G401.6 (cell line): ENCODE results near the gene THSD4.

ENCODE experiments used
- FAIRE-seq: peaks from 2 replicates; lab custom pipeline; 2012; peaks lifted over from hg19 to GRCh38; lab: Jason Lieb, UNC

The THSD4 gene

DNA sequence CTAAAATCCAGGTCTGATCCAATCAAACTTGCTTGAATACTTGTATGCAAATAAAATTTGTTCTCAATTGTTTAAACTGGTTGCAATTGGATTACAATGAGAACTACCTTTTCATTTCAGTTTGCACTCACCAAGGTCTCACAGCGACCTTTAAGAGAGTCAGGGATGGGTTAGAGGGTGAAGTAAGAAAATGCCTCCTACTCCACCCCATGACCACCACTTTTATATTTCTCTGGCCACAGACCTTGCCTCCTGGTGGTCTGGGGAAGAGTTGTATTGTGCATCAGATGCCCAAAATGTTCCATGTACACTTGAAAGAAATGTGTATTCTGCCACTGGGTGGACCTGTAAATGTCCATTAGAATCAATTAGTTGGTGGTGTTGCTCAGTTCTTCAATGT lies 16.4 kb upstream of the THSD4 start:
- FAIRE-seq = no peak

DNA sequence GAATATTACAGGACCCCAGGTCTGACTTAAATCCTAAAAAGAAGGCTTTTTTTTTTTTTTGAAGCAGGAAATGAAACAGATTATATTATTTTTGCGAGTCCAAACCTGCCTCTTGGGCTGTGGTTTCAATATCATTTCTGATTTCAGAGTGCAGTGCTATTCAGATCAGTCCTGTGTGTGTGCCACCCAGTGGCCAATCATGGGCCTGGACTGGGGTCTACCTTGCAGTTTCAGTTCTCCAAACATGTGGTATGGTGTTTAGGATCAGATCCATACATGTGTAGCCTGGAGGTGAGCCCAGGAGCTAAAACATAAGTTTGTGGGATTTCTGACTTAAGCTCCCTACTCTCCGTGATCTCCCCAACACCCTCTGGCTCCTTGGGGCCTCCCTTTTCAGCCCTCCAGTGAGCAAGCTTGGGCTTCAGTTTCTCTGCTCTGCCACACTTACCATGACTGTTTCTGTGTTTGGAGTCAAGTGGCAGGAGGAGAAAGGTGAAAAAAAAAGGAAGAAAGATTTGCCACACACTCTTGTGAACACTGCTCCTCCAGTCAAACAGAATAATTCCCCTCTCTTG lies 12.1 kb upstream of the THSD4 start:
- FAIRE-seq = no peak

DNA sequence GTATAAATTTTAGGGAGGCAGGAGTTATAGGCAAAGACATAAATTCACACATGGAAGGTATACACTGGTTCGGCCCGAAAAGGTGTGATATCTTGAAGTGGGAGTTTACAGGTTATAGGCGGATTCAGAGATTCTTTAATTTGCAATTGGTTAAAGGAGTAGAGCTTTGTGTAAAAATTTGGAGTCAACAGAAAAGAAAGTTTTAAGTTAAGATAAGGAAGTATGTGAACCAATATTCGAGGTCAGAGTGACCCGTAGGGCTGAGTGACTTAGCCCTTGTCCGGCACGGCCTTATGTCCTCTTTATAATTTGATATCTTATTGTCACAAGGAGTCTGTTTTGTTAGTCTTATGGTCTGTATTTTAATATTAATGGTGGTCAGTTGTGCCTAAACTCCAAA lies 10.6 kb upstream of the THSD4 start:
- FAIRE-seq = no peak

DNA sequence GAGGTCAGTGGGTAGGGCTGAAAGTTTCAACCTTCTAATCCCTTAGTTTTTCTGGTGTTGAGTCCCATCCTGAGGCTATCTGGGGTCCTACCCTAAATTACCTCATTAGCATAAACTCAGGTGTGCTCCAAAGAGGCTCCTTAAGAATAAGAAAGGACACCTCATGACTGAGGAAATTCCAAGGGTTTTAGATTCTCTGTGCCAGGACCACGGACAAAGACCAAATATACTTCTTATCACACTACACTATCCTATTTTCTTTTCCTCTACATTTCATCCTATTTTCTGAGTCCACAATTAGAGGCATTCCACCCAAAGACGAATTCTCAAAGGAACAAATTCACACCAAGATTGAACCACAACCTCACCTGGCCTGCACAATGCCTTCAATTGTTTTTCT lies 9.8 kb upstream of the THSD4 start:
- FAIRE-seq = no peak

DNA sequence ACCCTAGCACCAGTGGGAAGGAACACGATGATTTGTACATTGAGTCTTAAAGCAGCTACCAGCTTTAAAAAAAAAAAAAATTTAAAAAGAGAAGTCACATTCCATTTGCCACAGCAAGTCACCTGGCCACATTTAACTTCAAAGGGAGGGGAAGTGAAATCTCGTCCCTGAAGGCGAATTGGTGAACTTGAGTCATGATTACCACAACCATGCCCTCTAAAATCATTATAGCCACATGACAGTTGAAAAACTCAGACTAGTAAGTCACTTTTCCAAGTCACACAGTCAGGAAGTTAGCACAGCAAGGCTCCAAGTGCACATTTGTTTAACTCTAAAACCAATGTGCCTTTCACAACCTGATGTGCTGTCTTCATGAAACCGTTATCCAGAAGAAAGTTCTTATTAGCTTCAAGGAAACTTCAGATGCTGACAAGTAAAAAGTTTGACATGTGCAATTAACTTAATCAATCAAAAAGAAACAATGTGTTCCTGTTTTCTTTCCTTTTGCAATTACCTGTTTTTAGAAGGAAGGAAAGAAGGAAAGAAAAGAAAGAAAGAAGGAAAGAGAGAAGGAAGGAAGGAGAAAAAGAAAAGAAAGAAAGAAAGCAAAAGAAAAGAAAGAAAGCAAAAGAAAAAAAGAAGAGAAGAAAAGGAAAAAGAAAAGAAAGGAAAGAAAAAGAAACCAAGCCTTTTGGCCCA lies 8.3 kb upstream of the THSD4 start:
- no peak for FAIRE-seq

DNA sequence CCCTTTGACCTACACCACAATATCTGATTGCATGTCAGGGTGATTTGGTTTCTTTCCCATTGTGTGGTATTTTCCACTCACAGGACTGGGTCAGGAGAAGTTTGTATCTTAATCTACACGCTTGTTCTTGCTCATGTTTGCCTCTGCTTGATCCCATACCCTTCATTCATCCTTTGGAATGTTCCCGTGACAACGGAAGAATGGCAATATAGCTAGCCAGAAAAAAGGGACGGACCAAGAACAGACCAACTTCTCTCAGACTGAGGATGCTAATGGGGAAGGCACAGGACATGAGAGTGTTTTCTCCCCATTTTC lies 7.8 kb upstream of the THSD4 start:
- no peak for FAIRE-seq

DNA sequence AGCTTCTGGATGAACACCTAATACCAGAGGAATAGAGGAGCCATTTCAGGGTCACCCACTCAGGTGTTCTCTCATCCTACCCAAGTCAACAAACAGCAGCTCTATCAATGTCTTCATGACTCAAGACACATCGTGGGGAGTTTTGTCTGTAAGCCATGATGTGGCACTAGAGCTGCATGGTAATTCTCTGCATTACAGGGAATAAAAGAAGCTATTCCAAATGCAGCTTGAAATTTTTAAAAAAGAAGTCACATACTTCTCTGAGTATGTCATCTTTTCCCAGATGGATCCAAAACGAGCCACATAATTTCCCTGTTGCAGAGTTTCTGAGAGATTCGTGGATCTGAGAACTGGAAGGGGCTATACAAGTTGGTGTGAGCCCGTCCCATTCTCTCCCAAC lies 6.1 kb upstream of the THSD4 start:
- FAIRE-seq = no peak

DNA sequence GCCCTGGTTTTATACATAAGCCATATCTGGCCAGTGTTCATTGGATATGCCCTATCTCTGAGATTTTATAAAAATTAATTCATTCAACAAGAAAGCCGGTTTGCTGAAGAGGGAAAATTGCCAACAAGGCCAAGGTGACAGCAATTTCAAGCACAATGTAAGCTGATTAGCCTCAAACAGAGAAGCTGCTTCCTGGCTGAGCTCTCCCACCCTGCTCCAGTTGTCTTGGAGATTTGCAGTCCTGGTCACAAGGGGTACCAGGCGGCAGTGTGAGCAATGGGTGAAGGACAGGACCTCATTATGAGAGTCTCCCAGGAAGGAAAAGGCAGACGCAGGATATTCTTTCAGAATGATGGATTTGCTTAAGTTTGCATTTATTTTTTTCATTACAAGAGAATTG lies 5.4 kb upstream of the THSD4 start:
- FAIRE-seq = no peak

DNA sequence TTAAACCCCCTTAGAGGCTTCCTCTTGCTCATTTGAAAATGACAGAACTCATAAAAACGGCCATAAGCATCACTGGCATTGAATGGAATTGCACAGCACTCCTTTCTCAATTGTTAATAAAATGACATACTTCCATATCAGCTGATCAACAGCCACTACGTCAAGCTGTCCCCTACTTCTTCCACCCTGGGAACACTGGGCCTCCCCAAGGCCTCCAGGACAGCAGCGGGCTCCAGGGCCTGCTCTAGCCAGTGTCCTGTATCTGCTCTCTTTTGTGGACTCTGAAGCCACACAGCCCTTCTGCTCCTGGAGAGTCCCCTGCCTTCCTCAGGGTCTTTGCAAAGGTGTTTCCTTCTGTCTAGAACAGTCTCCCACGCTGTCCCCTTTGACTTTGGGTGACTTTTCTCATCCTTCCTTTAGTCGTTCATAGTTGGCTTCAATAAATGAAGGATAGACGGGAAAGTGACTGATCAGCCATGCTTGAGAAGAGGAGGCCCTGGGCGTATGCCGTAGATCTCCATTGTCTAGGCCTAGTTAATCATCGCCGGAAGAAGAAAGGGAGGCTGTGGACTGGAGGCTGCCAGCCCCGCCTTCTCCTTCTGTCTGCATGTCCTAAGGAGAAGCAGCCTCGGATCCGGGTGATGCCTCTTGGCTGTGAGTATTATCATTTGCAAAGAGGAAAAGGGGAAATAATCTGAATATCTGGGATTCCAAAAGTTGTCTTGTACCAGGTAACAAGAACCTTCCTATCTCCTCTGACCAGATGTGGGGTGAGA lies 4.7 kb upstream of the THSD4 start:
- no peak for FAIRE-seq

DNA sequence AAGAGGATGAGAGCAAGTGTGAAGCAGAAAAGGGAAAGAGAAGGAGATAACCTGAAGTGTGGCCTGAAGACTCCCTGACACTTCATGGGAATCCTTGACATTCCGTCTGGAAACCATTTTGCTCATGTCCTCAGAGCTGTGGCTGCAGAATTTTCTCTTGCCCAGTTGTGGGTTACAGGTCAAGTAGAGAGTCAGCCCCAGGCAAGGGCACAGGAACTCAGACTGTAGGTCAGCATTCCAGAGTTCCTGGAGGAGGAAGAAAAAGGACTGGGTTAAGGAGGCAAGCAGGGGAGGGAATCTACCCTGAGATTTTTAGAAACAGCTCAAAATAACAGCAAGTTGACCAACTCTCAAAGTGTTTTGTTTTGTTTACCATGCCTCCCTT lies 4.1 kb upstream of the THSD4 start:
- no peak for FAIRE-seq

DNA sequence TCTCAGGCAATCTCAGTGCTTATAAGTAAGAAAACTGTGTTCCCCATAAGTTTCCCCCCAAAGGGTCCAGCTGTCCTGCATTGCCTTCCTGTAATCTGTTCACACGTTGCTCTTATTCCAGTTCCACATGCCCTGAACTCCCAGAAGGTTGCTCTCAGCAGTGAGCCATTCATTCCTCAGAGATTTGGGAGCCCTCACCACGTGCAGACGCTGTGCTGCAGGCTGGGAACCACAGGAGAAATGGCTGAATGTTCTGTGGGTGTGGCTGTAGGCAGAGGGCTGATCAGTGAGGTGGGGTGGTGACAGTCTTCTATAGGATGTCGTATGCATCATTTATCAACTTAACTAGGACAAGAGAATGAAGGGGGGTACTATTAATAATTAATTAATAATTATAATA lies 3.3 kb upstream of the THSD4 start:
- no peak for FAIRE-seq

DNA sequence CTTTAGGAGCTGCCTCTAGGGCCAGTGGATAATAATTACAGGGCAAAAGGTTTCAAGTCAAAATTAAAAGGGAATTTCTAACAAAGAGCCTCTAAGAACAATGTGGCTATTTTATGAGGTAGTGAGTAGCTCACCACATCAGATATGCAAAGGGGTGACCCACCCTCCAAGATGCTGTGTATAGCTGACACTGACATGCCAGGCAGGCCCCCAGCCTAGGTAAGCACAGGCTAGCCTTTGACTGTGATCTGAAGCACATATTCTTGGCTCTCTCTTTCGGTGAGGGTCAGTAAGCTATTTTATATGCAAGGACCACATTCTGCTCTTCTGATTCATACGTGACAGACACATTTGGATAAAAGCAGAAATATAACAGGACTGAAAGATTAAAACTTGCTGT lies 2.8 kb upstream of the THSD4 start:
- no peak for FAIRE-seq

DNA sequence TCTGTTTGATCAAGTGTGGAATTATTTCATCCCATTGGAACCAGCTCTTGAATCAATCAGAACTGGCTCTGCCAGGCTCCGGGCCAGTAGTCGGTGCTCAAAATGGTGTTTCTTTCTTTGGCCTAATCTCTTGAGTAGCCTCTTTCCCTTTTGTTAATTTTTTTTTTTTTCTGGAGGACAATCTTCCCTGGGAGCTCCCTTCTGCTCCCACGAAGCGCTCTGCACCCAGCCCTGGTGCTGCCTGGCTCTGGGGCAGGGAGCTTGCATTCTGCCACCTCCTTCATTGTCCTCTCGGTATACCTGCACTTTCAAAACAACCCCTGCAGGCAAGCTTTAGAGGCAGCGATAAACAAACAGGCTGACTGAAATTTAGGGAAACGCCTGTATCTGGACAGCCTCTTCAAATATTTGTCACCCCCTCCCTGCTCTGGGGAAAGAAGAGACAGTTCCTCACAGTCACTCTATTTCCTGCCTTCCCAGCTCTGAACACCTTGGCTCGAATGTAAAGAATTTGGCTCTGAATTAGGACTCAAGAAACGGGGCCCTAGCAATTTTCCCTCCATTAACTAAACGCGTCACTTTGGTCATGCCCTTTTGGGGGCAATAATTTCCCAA lies 1.1 kb upstream of the THSD4 start:
- FAIRE-seq = no peak

DNA sequence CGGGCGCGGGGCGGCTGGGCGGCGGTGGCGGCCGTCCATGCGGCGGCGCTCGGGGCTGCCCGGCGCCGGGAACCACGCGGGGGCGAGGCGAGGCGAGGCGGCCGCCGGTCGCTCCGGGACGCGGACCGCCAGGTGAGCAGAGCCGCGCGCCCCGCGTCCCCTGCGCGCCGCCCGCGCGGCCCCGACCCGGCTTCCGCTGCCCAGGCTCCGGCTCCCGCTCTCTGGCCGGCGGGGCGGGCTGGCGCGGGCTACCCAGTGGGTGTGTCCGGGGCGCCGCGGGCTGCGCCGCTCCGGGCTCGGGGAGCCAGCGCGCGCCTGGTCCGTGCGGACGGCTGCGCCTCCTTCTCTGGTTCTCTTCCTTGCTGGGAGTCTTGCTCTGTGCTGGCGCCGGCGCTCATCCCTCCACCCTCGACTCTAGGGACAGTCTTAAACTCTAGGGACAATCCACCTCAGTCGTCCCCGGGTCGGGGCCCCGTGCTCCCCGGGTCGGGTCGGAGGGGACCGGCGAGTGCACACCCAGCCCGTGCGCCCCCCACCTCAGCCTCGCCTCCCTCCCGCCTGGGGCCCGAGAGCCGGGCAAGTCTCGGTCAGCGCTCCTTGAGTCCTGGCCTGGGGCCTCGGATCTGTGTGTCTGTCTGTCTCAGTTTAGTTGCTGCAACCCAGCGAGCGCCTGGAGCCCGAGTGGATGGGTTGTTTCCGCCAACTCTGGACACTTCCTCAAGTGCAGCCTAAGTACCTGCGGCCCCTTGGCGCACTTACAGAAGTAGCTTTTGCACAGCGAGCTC lies 488 bp downstream of the THSD4 start:
- no peak for FAIRE-seq

DNA sequence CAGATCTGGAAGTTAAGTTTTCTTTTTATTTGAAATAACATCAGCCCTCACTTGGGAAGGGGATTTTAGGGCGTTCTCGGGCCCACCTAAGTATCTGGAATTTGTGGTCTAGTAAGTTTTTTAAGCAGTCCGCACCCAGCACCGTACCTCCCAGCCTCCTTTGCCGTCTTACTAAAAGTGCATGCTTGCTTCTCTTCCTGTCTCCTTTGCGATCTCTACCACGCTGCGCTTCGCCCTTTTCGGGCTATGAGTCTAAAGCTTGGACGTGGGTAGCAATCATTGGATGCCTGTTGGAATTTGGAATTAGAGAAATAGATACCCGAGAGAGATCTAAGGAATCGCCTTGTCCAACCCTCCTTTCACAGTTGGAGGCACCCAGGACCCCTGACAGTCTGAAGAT lies 1.1 kb downstream of the THSD4 start:
- FAIRE-seq = no peak

DNA sequence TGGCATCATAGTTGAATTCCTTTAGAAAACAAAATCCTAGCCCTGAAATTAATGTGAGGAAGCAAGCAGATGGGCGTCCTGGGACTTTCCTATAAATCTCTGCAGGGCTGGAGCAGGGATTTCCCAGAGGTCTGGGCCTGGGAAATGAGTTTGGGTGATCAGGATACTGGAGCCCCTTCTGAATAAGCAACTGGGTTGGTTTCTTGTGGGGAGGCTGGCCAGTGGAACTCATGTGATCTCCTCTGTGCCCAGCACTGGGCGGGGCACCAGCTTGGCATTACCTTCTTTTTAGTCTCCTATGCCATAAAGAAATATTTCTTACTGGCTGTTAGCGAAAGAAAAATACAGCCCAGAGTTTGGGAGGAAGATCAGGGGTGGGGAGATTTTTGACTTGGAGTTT lies 1.7 kb downstream of the THSD4 start:
- FAIRE-seq = no peak

DNA sequence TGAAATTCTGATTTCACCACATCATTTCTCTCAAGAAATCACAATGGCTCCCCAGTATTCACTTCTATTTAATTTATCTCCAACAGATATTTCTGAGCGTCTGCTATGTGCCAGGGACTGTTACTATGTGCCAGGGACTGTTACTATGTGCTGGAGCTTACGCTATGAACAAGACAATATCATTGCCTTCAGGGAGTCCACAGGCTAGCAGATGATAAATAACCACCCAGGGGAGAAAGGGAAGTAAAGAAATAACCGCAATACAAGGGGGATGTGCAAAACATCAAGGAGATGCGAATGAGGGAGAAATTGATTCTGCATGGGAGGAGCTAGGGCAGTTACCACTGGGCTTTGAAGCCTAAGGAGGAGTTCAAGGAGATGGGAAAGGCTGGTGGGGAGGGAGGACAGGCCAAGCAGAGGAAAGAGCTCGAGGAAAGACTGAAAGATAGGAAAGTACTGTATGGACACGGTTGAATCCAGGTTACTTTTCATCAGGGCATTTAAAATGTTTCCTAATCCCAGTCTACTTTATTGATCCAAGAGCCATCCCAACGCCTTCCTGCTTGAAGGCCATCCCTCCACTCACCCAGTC lies 2.5 kb downstream of the THSD4 start:
- no peak for FAIRE-seq

DNA sequence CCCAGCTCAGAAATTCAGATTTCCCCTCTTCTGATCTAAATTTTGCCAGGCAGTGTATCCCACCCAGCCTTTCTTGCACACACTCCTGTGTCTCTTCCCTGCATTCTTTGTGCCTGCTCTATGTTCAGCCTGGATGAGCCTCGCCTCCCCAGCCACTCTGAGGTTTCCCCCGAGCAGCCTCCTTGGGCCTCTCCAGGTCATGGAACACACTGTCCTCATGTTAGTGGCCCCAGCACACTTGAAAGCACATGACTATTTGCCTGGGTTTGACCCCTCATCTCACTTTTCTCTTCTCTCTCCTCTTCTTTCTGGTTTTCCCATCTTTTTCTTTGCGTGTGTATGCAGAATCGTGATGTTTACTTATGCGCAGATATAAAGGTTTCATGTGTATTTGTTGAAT lies 3.1 kb downstream of the THSD4 start:
- FAIRE-seq = no peak

DNA sequence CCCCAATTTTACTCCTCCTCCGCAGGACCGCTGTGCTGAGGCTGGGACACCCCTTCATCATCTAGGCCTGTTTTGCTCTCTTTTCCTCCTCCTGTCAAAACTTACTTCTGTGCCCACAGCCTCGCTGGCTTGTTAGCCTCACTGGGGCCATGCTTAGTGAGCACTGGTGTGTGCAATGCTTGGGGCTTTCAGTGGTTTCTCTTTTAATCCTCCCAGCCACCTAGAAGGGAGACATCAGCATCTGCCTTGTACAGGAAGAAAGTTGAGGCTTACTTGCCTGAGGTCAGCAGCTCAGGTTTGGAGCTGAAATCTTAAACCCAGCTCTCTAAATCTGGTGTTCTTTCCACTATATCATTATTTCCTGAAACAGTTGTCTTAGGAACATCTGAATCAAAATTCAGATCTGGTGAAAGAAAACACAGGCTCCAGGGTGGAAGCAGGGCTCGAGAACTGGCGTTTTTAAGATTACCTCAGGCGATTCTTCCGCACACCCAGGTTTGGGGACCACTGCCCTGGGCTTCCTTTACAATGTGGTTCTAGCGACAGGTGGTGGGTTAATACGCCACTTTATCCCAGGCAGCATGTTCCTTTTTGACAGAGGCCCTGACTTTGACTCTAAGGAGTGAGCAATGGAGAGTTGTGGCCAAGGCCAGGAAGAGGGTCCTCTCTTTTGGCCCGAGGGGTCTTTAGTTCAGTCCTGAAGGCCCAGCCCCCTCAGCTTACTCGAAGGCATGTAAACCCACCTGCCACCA lies 3.8 kb downstream of the THSD4 start:
- no peak for FAIRE-seq

DNA sequence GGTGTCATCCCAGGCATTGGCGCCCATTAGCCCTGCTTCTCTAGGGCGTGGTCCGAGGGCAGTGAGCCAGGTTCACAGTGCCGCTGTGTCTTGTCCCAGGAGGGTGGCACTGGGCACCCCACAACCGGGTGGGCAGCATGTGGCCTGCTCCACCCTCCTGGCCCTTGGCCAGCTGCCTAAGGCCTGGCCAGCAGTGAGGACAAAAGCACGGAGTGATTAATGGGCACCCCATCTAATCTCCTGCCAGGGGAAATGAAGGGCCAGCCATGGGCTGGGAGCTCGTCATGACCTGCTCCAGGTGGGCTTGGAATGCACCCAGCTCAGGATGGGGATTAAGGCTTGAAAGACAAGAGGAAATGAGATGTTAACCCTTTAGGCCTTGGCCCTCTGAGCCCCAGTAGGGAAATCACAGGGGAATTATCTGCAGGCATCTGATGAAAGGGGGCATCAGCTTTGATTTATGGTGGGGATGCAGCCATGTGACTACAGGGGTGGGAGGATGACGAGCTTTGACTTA lies 5.2 kb downstream of the THSD4 start:
- FAIRE-seq = no peak

DNA sequence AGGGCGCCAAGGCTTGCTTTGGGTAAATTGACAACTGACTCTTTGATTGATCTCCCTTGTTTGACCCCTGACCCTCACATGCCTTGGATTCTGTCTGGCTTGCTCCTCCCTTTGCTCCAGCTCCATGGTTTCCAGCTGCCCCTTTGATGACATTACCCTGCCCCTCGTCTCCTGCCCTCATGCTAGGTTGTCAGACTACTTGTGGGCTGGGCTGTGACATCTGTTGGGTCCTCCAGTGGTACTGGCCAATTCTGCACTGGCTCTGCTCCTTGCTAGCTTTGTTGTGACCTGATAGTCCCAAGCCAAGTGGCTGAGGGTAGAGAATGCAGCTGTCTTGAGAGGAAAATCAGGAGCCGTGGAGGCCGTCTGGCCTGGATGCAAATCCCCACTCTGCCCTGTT lies 6.2 kb downstream of the THSD4 start:
- FAIRE-seq = no peak
